ENCODE measurements around the gene H1-8.
A peak's percentile ranks its signal among the peaks of the same experiment; 100 is the strongest.

H1-8 gene

GRCh38 chr3:129575997-129576384 is 33.0 kb downstream of the H1-8 start:
- no peak for DNase-seq

- DNase-seq = no peak
These were observed 33.8 kb downstream of the H1-8 start for GRCh38 chr3:129576514-129577352.

- DNase-seq = no peak
These were observed 34.4 kb downstream of the H1-8 start for GRCh38 chr3:129577366-129577765.

- no peak for DNase-seq
These were observed 35.2 kb downstream of the H1-8 start for GRCh38 chr3:129577925-129578786.

GRCh38 chr3:129579991-129580390 is 37.0 kb downstream of the H1-8 start:
- no peak for DNase-seq

GRCh38 chr3:129581623-129582022 is 38.6 kb downstream of the H1-8 start:
- DNase-seq = no peak

- DNase-seq = no peak
These were observed 39.8 kb downstream of the H1-8 start for GRCh38 chr3:129582799-129583198.

- DNase-seq = no peak
These were observed 40.3 kb downstream of the H1-8 start for GRCh38 chr3:129583289-129583688.

GRCh38 chr3:129584631-129585030 is 41.7 kb downstream of the H1-8 start:
- no peak for DNase-seq

- DNase-seq = no peak
These were observed 43.1 kb downstream of the H1-8 start for GRCh38 chr3:129585949-129586657.

GRCh38 chr3:129586746-129587430 is 43.9 kb downstream of the H1-8 start:
- peak; percentile 57 for DNase-seq

- DNase-seq = peak; percentile 66
These were observed 44.7 kb downstream of the H1-8 start for GRCh38 chr3:129587566-129588210.

- DNase-seq = no peak
These were observed 47.2 kb downstream of the H1-8 start for GRCh38 chr3:129590215-129590614.

GRCh38 chr3:129591932-129592331 is 49.0 kb downstream of the H1-8 start:
- no peak for DNase-seq

GRCh38 chr3:129592381-129593131 is 49.6 kb downstream of the H1-8 start:
- no peak for DNase-seq

- no peak for DNase-seq
These were observed 50.2 kb downstream of the H1-8 start for GRCh38 chr3:129593230-129593594.

- no peak for DNase-seq
These were observed 50.8 kb downstream of the H1-8 start for GRCh38 chr3:129593595-129594339.

GRCh38 chr3:129594409-129594808 is 51.4 kb downstream of the H1-8 start:
- no peak for DNase-seq

GRCh38 chr3:129594907-129595390 is 52.0 kb downstream of the H1-8 start:
- no peak for DNase-seq

GRCh38 chr3:129595544-129596193 is 52.7 kb downstream of the H1-8 start:
- DNase-seq = no peak

Measured in NCI-H226 (cell line).